GM12872 (cell line): Measurements from ENCODE around the gene LMF1.

Experiments used
- CTCF ChIP-seq: IDR thresholded peaks from 3 replicates; pipeline ENCODE4 v1.5.1; 2011; ENCODE audit warnings: low read depth, mild to moderate bottlenecking, low read length, moderate library complexity; ENCODE audit not compliant: insufficient read depth

LMF1 gene

GRCh38 chr16:894841-895240, 75.9 kb downstream of the LMF1 start:
- TF ChIP-seq CTCF: no peak

- TF ChIP-seq CTCF: no peak
These were observed 76.6 kb downstream of the LMF1 start for GRCh38 chr16:894136-894535.

GRCh38 chr16:893360-893759, 77.4 kb downstream of the LMF1 start:
- TF ChIP-seq CTCF: no peak

GRCh38 chr16:892536-893255, 78.1 kb downstream of the LMF1 start:
- TF ChIP-seq CTCF: no peak

- no peak for TF ChIP-seq CTCF
These were observed 78.8 kb downstream of the LMF1 start for GRCh38 chr16:892006-892405.

GRCh38 chr16:891353-891740, 79.4 kb downstream of the LMF1 start:
- TF ChIP-seq CTCF: no peak

- no peak for TF ChIP-seq CTCF
These were observed 80.0 kb downstream of the LMF1 start for GRCh38 chr16:890716-891352.
